Spleen (tissue), 11 donors: Measurements from ENCODE around the gene RUFY1. TPM values are rescaled to one million over a fixed set of nuclear protein-coding genes. Genes with fewer than 3 reads are reported as not detected.
A peak's percentile ranks its signal among the peaks of the same experiment; 100 is the strongest.
"Not testable (repeated sequence)": the region's sequence is repeated elsewhere in the genome, so short reads cannot be mapped to it uniquely, and the experiment has no call there.

ENCODE experiments used
- DNase-seq: peaks from one replicate; pipeline ENCODE4 v3.0.0-alpha.2; 2020
- H3K27ac ChIP-seq, 8 donors: fragments of 200-600 bp; sonication (generic) in 7 of 8; 1 replicate in 4 of 8; 2 replicates in 4 of 8; pipeline versions ENCODE4 v1.5.0 to v1.8.0; 2016 to 2021; ENCODE audit warnings: inconsistent platforms in 4 of 8, mild to moderate bottlenecking in 4 of 8, moderate library complexity in 1 of 8
- H3K27me3 ChIP-seq, 7 donors: fragments of 200-600 bp; sonication (generic) in 6 of 7; replicated peaks in 1 of 7; 1 replicate in 4 of 7; 2 replicates in 3 of 7; pipeline versions ENCODE4 v1.5.0 to v1.8.0; 2016 to 2021; ENCODE audit warnings: inconsistent platforms in 3 of 7, mild to moderate bottlenecking in 1 of 7
- H3K36me3 ChIP-seq, 6 donors: fragments of 200-600 bp; sonication (generic) in 5 of 6; 1 replicate in 4 of 6; 2 replicates in 2 of 6; pipeline versions ENCODE4 v1.5.0 to v1.8.0; 2016 to 2021; ENCODE audit warnings: inconsistent platforms in 2 of 6
- H3K4me1 ChIP-seq, 6 donors: fragments of 200-600 bp; sonication (generic) in 5 of 6; 1 replicate in 3 of 6; 2 replicates in 3 of 6; pipeline versions ENCODE4 v1.5.0 to v1.8.0; 2016 to 2021; ENCODE audit warnings: inconsistent platforms in 3 of 6
- H3K4me3 ChIP-seq, 8 donors: fragments of 200-600 bp; sonication (generic) in 7 of 8; 1 replicate in 4 of 8; 2 replicates in 4 of 8; pipeline versions ENCODE4 v1.5.0 to v1.8.0; 2016 to 2021; ENCODE audit warnings: inconsistent platforms in 4 of 8, mild to moderate bottlenecking in 4 of 8, moderate library complexity in 2 of 8
- H3K9me3 ChIP-seq, 8 donors: fragments of 200-600 bp; sonication (generic) in 7 of 8; 1 replicate in 4 of 8; 2 replicates in 4 of 8; pipeline versions ENCODE4 v1.5.0 to v1.8.0; 2016 to 2021; ENCODE audit warnings: inconsistent platforms in 4 of 8
- CTCF ChIP-seq, 11 experiments: fragments of 200-600 bp in 7 of 11; fragments of 450-650 bp in 4 of 11; sonication (generic) in 4 of 11; IDR thresholded peaks in 8 of 11; conservative IDR thresholded peaks in 3 of 11; 1 replicate in 7 of 11; 2 replicates in 4 of 11; pipeline versions ENCODE4 v1.4.0 to v1.8.0; 2016 to 2021; ENCODE audit warnings: antibody characterized with exemption in 11 of 11, inconsistent platforms in 4 of 11, mild to moderate bottlenecking in 1 of 11
- POLR2A ChIP-seq, 3 donors: fragments of 450-650 bp; IDR thresholded peaks; one replicate each; pipeline ENCODE4 v1.5.1; 2017; ENCODE audit warnings: antibody characterized with exemption in 3 of 3, mild to moderate bottlenecking in 1 of 3
- POLR2AphosphoS5 ChIP-seq, 3 donors: sonication (generic); formaldehyde crosslinking; IDR thresholded peaks; one replicate each; pipeline ENCODE4 v1.5.1; 2017; ENCODE audit warnings: antibody characterized with exemption in 3 of 3
- WGBS, 5 donors: extraction: QIAGEN DNeasy Blood & Tissue Kit in 3 of 5; methylation state at CpG; one replicate each; pipeline versions ENCODE4 v1.1.5 to v1.1.7; 2013 to 2018; 5-methylcytosine and 5-hydroxymethylcytosine counted together
- intact Hi-C: fragments of 100-400 bp; cut with DNase I; formaldehyde crosslinking; loops from one replicate; pipeline ENCODE4 v1.15.0; 2023; ENCODE audit warnings: low total_unique reads
- polyA plus RNA-seq, 3 donors: library from polyadenylated mRNA; stranded (reverse); fragments of 200-250 nt; gene quantifications; one replicate each; pipeline ENCODE4 v1.2.1, GENCODE V29; 2013
- total RNA-seq, 7 donors: library from RNA; depleted of rRNA in 3 of 7; stranded (reverse); fragments of >200 nt in 3 of 7; fragmentation: NEBNext Ultra II Directional in 4 of 7; extraction: Animal tissue kit (Norgen Biotek cat#: 25700) in 4 of 7; gene quantifications; one replicate each; pipeline versions ENCODE4 v1.1.0 to v1.2.1, GENCODE V29; 2016 to 2021
- donor health status: healthy with polysubstance abuse.
- donor health status: DM: no; HTN: no; CAD: no; lungs with moderate emphysema.
- donor health status: DM: no; HTN: no; CAD: no.
- donor health status: Bipolar disorder and iron deficiency.
- donor health status: healthy.
- donor health status: DM: no; HTN: no; CAD: no.
- donor health status: DM: yes; HTN: yes; CAD: no.

The RUFY1 gene
- total and polyA plus RNA-seq, 10 donors, result 33.9 to 89.6 (median 67.3) TPM

- no peaks in the 10 kb centered on the region for H3K27me3 ChIP-seq
- intact Hi-C loops, result loop anchor here (5.0 kb wide), 1 partner anchor 72 kb away; the partner anchor contains the start of gene CANX
- TF ChIP-seq CTCF (IDR thresholded peaks at IDR 0.05 in 8 of 11, conservative IDR thresholded peaks at IDR 0.05 in 3 of 11) (no peak), POLR2A (IDR thresholded peaks at IDR 0.05) (no peak), POLR2AphosphoS5 (IDR thresholded peaks at IDR 0.05) (no peak)
- H3K27ac ChIP-seq, result peak overlapping the region; percentile 98 to 100 (median 100)
- peaks cover 4 to 27% (median 22%) of the 10 kb centered on the region in 6 donors for H3K36me3 ChIP-seq
- 86 to 98% (median 93%) methylated on average over 9 of the region's 9 CpGs for WGBS, 5 donors
- H3K4me3 ChIP-seq, result peak overlapping the region in 3 of 8 donors; percentile 79 to 96 (median 93)
- no peaks in the 10 kb centered on the region for H3K9me3 ChIP-seq
- DNase-seq, result peak; percentile 75
- H3K4me1 ChIP-seq, result peaks cover 31 to 41% (median 35%) of the 10 kb centered on the region in 6 donors
Observed at GRCh38 chr5:179624841-179625271, 74.5 kb downstream of the RUFY1 start.

- H3K9me3 ChIP-seq, H3K36me3 ChIP-seq, intact Hi-C loops, H3K4me1 ChIP-seq, H3K27me3 ChIP-seq: not testable (repeated sequence)
- Histone ChIP-seq H3K4me3 (peak overlapping the region in 6 of 8 donors; percentile 15 to 58 (median 34)), H3K27ac (peak overlapping the region in 1 of 8 donors; percentile 58)
- DNase-seq, result peak; percentile 22
- TF ChIP-seq CTCF (IDR thresholded peaks at IDR 0.05 in 8 of 11, conservative IDR thresholded peaks at IDR 0.05 in 3 of 11), result peak in 1 of 11 experiments; percentile 6
- WGBS, 5 donors, result 64 to 78% (median 77%) methylated on average over 18 to 23 of the region's 38 CpGs
Observed at GRCh38 chr5:179633501-179634369, 83.4 kb downstream of the RUFY1 start.

- H3K36me3 ChIP-seq, DNase-seq, H3K4me1 ChIP-seq, intact Hi-C loops, H3K4me3 ChIP-seq, H3K27me3 ChIP-seq, H3K27ac ChIP-seq, H3K9me3 ChIP-seq: not testable (repeated sequence)
- 1 to 4% (median 1%) methylated on average over 9 to 12 of the region's 49 CpGs; no CpG with 5 or more reads in 2 of the 5 donors for WGBS, 5 donors
- TF ChIP-seq CTCF (IDR thresholded peaks at IDR 0.05 in 8 of 11, conservative IDR thresholded peaks at IDR 0.05 in 3 of 11), result peak in 2 of 11 experiments; percentile 29 to 42
Observed at GRCh38 chr5:179634370-179635172, 84.2 kb downstream of the RUFY1 start.

- intact Hi-C loops, H3K4me1 ChIP-seq, H3K36me3 ChIP-seq, H3K27me3 ChIP-seq, H3K27ac ChIP-seq, DNase-seq, H3K4me3 ChIP-seq, H3K9me3 ChIP-seq: not testable (repeated sequence)
- WGBS, 5 donors, result 91 to 97% (median 96%) methylated on average over 11 of the region's 11 CpGs
Observed at GRCh38 chr5:179639296-179639695, 88.9 kb downstream of the RUFY1 start.

- WGBS, 5 donors, result no CpG with 5 or more reads among the region's 4 CpGs
- intact Hi-C loops, H3K4me3 ChIP-seq, H3K27me3 ChIP-seq, DNase-seq, H3K4me1 ChIP-seq, H3K27ac ChIP-seq, H3K36me3 ChIP-seq, H3K9me3 ChIP-seq: not testable (repeated sequence)
Observed at GRCh38 chr5:179641745-179642144, 91.4 kb downstream of the RUFY1 start.

GRCh38 chr5:179642626-179643025, 92.3 kb downstream of the RUFY1 start:
- intact Hi-C loops, H3K27ac ChIP-seq, H3K4me3 ChIP-seq, H3K36me3 ChIP-seq, H3K9me3 ChIP-seq, H3K4me1 ChIP-seq, H3K27me3 ChIP-seq: not testable (repeated sequence)
- DNase-seq, result peak; percentile 37
- 87 to 91% (median 89%) methylated on average over 10 to 17 of the region's 17 CpGs for WGBS, 5 donors

GRCh38 chr5:179643141-179643920, 93.0 kb downstream of the RUFY1 start:
- H3K4me3 ChIP-seq, H3K4me1 ChIP-seq, H3K27me3 ChIP-seq, H3K36me3 ChIP-seq, intact Hi-C loops, H3K27ac ChIP-seq, H3K9me3 ChIP-seq: not testable (repeated sequence)
- peak; percentile 13 for DNase-seq
- 84 to 91% (median 86%) methylated on average over 13 to 16 of the region's 16 CpGs for WGBS, 5 donors
